Esophagus muscularis mucosa (tissue), 3 donors: ENCODE data around the gene BACH1.

Experiments used
- CTCF ChIP-seq, 3 experiments: fragments of 200-600 bp in 2 of 3; fragments of 450-650 bp in 1 of 3; sonication (generic) in 2 of 3; IDR thresholded peaks; one replicate each; pipeline ENCODE4 v1.5.1; 2017 to 2019; ENCODE audit warnings: antibody characterized with exemption in 3 of 3, mild to moderate bottlenecking in 2 of 3, moderate library complexity in 1 of 3
- POLR2A ChIP-seq: fragments of 450-650 bp; IDR thresholded peaks from one replicate; pipeline ENCODE4 v1.6.1; 2017; ENCODE audit warnings: antibody characterized with exemption, moderate library complexity, mild to moderate bottlenecking, low read depth
- POLR2AphosphoS5 ChIP-seq, 2 donors: sonication (generic); formaldehyde crosslinking; IDR thresholded peaks; one replicate each; pipeline ENCODE4 v1.6.1; 2017; ENCODE audit warnings: antibody characterized with exemption in 2 of 2

GRCh38 chr21:29378832-29379231 is 80.1 kb downstream of the BACH1 start:
- TF ChIP-seq POLR2AphosphoS5 (IDR thresholded peaks at IDR 0.05) (no peak), CTCF (IDR thresholded peaks at IDR 0.05) (no peak), POLR2A (no peak)
